Measurements from ENCODE around the gene SCUBE2.

The SCUBE2 gene

GRCh38 chr11:9071692-9072091, 19.7 kb downstream of the SCUBE2 start:
- ChIA-PET POLR2A (no interaction called here), CTCF (interaction anchor here (0.6 to 1.3 kb wide), 5 partner anchors 10 to 948 kb away, joined by 3 to 4 read pairs (median 3); no protein-coding TSS in a partner anchor)
- Histone ChIP-seq H3K4me1 (ENCODE audit: control insufficient read depth, insufficient read depth, low read length) (no peaks in the 10 kb centered on the region), H3K27ac (ENCODE audit: extremely low read depth, low read depth, low read length) (no peak overlapping the region), H3K9me3 (ENCODE audit: control insufficient read depth, insufficient read depth, low read depth, low read length) (no peaks in the 10 kb centered on the region), H3K36me3 (ENCODE audit: control insufficient read depth in 2 of 2, insufficient read depth in 1 of 2, low read length in 2 of 2) (no peaks in the 10 kb centered on the region), H3K4me3 (ENCODE audit: low read depth, low read length) (no peak overlapping the region)
- no peak for TF ChIP-seq MYNN (tag by site-specific recombination; IDR thresholded peaks at IDR 0.05; ENCODE audit: borderline replicate concordance)
- TF ChIP-seq ZBTB8A (tag by site-specific recombination; IDR thresholded peaks at IDR 0.05) = no peak
- no peak for TF ChIP-seq ZSCAN5A (tag by site-specific recombination; IDR thresholded peaks at IDR 0.05)
- no peak for TF ChIP-seq AEBP2 (tag by site-specific recombination; IDR thresholded peaks at IDR 0.05; ENCODE audit: borderline replicate concordance)
- no peak for TF ChIP-seq ZSCAN16 (tag by site-specific recombination; IDR thresholded peaks at IDR 0.05)
- TF ChIP-seq ZNF214 (tag by site-specific recombination; IDR thresholded peaks at IDR 0.05; ENCODE audit: borderline replicate concordance) = no peak
- TF ChIP-seq ZXDB (tag by site-specific recombination; IDR thresholded peaks at IDR 0.05) = no peak
- no peak for TF ChIP-seq TCF7L2 (IDR thresholded peaks at IDR 0.05; ENCODE audit: borderline replicate concordance, low read depth, low read length)
- TF ChIP-seq, protein P1, sequence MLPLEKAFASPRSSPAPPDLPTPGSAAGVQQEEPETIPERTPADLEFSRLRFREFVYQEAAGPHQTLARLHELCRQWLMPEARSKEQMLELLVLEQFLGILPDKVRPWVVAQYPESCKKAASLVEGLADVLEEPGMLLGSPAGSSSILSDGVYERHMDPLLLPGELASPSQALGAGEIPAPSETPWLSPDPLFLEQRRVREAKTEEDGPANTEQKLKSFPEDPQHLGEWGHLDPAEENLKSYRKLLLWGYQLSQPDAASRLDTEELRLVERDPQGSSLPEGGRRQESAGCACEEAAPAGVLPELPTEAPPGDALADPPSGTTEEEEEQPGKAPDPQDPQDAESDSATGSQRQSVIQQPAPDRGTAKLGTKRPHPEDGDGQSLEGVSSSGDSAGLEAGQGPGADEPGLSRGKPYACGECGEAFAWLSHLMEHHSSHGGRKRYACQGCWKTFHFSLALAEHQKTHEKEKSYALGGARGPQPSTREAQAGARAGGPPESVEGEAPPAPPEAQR (tag by site-specific recombination; IDR thresholded peaks at IDR 0.05) = no peak
- no peak for TF ChIP-seq ZNF701 (tag by site-specific recombination; IDR thresholded peaks at IDR 0.05)
- TF ChIP-seq ZNF221 (tag by site-specific recombination; IDR thresholded peaks at IDR 0.05; ENCODE audit: borderline replicate concordance) = no peak
- no peak for TF ChIP-seq ZNF626 (tag by site-specific recombination; IDR thresholded peaks at IDR 0.05)
- no peak for TF ChIP-seq RBAK (tag by site-specific recombination; IDR thresholded peaks at IDR 0.05)
- TF ChIP-seq ZNF404 (tag by site-specific recombination; IDR thresholded peaks at IDR 0.05) = no peak
- TF ChIP-seq GFI1B (tag by site-specific recombination; IDR thresholded peaks at IDR 0.05) = no peak
- no peak for TF ChIP-seq ZNF426 (tag by site-specific recombination; IDR thresholded peaks at IDR 0.05)
- no peak for TF ChIP-seq ZNF292 (tag by site-specific recombination; IDR thresholded peaks at IDR 0.05; ENCODE audit: borderline replicate concordance, low read depth)
- TF ChIP-seq ZBTB17 (tag by site-specific recombination; IDR thresholded peaks at IDR 0.05) = no peak
- TF ChIP-seq ZFP3 (tag by site-specific recombination; IDR thresholded peaks at IDR 0.05; ENCODE audit: low read depth) = no peak
- TF ChIP-seq ZNF837 (tag by site-specific recombination; IDR thresholded peaks at IDR 0.05) = no peak

DNA sequence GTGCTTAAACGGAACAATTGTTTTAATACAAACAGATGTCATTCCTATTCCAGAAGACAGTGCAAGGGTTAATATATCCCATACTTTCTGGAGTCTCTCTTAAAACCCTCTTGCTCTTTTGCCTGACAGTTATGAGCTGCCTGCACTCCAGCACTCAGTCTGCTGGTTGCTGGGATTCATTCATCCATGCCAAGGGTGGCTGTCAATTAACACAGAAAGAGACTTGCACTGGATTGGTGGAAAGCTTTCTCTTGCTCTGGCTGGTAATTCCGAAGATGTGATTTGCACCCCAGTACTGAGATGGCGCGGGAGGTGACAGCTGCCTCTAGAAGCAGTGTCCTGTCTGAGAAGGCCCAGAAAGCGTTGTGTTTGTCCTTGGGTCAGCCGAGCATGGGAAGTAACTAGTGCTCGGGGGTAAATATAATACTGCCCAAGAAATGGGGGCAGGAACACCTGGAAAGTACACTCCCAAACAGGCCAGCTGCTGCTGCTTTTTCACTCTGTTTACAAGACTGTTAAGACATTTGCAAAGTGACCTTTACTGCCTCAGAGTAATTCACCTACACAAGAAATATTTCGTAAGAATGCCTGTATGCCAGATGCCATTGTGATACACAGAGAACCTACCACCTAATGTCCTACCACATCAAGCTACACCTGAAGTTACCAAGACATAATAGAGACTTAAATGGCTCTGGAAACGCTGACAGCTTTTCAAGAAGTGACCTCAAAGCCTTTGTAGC, 20.5 kb downstream of the SCUBE2 start:
- CTCF ChIA-PET = interaction anchor here (1.2 to 1.3 kb wide), 2 partner anchors 9 to 19 kb away, joined by 3 to 4 read pairs; no protein-coding TSS in a partner anchor
- Histone ChIP-seq H3K4me3 (ENCODE audit: low read depth, low read length) (no peak overlapping the region), H3K36me3 (ENCODE audit: control insufficient read depth in 2 of 2, insufficient read depth in 1 of 2, low read length in 2 of 2) (no peaks in the 10 kb centered on the region), H3K4me1 (ENCODE audit: control insufficient read depth, insufficient read depth, low read length) (no peaks in the 10 kb centered on the region), H3K27ac (ENCODE audit: extremely low read depth, low read depth, low read length) (no peak overlapping the region), H3K9me3 (ENCODE audit: control insufficient read depth, insufficient read depth, low read depth, low read length) (no peaks in the 10 kb centered on the region)
- TF ChIP-seq ZNF223 (tag by site-specific recombination; IDR thresholded peaks at IDR 0.05) = no peak
- POLR2A ChIA-PET = no interaction called here
